GM13977 (cell line): ENCODE data around the gene PLSCR1.
A peak's percentile ranks its signal among the peaks of the same experiment; 100 is the strongest.

ENCODE experiments used
- DNase-seq: peaks from one replicate; pipeline ENCODE4 v3.0.0; 2012; ENCODE audit warnings: low spot score
- in situ Hi-C: fragments of 300-500 bp; cut with MboI; formaldehyde crosslinking; loops from one replicate; pipeline ENCODE4 v1.12.0; 2022; ENCODE audit warnings: low sequenced_read_pairs, low pct_unique_long_range_greater_than_20kb, mixed read lengths, inconsistent platforms; ENCODE audit not compliant: unreplicated experiment
- TF ChIP-seq, protein P1 (sequence below): IDR thresholded peaks from 2 replicates; pipeline ENCODE4 v1.5.1; 2012; ENCODE audit warnings: mild to moderate bottlenecking, control low read depth; ENCODE audit not compliant: insufficient read depth; ENCODE audit errors: extremely low read depth, missing control alignments

The PLSCR1 gene

DNA sequence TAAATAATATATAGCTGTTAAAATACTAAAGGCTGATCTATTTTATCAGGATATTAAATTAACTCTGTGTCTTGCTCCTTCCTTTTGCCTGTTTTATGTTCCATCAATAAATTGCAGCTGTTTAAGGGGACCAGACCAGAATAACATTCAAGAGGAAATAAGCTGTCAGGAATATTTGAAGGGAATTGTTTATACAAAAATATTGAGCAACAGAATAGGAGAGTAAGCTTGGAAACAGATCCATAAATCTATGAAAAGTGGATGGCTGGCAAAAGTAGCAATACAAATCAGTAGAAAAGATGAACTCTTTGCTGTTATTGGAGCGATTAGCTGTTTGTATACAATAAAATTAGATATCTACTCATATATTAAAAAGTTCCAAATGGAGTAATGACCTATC, 38.9 kb downstream of the PLSCR1 start:
- in situ Hi-C loops, result no loop called here
- DNase-seq, result no peak
- TF ChIP-seq, protein P1, sequence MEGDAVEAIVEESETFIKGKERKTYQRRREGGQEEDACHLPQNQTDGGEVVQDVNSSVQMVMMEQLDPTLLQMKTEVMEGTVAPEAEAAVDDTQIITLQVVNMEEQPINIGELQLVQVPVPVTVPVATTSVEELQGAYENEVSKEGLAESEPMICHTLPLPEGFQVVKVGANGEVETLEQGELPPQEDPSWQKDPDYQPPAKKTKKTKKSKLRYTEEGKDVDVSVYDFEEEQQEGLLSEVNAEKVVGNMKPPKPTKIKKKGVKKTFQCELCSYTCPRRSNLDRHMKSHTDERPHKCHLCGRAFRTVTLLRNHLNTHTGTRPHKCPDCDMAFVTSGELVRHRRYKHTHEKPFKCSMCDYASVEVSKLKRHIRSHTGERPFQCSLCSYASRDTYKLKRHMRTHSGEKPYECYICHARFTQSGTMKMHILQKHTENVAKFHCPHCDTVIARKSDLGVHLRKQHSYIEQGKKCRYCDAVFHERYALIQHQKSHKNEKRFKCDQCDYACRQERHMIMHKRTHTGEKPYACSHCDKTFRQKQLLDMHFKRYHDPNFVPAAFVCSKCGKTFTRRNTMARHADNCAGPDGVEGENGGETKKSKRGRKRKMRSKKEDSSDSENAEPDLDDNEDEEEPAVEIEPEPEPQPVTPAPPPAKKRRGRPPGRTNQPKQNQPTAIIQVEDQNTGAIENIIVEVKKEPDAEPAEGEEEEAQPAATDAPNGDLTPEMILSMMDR, result no peak

DNA sequence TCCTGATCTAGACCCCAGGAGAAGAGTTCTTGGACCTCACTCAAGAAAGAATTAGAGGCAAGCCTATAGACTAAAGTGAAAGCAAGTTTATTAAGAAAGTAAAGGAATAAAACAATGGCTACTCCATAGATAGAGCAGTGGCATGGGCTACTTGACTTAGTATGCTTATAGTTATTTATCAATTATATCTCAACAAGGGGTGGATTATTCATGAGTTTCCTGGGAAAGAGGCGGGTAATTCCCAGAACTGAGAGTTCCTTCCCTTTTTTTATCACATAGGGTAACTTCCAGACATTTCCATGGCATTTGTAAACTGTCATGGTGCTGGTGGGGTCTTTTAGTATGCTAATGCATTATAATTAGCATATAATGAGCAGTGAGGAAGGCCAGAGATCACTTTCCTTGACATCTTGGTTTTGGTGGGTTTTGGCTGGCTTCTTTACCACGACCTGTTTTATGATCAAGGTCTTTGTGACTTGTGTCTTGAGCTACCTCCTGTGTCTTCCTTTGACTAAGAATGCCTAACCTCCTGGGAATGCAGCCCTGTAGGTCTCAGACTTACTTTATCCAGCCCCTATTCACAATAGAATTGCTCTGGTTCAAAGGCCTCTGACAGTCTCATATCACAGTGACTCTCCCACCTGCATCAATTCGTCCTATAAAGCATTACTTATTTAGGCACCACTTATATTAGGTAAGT, 39.8 kb downstream of the PLSCR1 start:
- TF ChIP-seq, protein P1, result no peak
- in situ Hi-C loops, result no loop called here
- DNase-seq, result no peak

DNA sequence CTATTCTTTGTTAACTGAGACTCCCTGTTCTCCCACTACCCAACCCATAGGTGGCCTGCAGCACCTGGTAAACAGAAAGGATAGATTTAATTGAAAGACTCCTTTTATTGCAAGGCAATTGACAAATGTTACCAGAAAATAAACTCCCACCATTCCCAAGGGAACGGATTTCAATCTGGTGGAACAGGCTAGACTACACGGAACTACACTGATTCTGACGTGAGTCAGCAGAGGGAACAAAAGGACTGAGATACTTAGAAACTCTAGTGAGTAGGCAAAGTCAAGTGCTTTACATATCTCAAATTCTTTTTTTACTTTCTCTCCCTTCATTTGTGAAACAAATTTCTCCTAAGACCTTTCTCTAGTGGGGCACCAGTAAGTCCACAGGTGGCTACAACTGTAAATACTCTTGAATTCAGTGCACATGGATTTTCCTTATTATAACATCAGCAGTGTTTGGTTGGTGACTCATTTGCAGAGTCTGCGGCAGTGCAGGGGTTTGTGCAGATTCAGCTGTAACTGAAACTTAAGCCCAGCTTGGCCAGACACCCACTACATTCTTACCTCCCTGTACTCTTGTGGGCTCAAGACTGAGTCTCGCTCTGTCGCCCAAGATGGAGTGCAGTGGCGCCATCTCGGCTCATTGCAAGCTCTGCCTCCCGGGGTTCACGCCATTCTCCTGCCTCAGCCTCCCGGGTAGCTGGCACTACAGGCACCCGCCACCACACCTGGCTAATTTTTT, 40.8 kb downstream of the PLSCR1 start:
- in situ Hi-C loops, result no loop called here
- peak; percentile 45 for DNase-seq

GRCh38 chr3:146502887-146503460, 41.4 kb downstream of the PLSCR1 start:
- DNase-seq, result no peak
- in situ Hi-C loops, result no loop called here
- TF ChIP-seq, protein P1, result no peak

More for the DNA sequence above, 40.8 kb downstream of the PLSCR1 start:
- TF ChIP-seq, protein P1, result no peak

DNA sequence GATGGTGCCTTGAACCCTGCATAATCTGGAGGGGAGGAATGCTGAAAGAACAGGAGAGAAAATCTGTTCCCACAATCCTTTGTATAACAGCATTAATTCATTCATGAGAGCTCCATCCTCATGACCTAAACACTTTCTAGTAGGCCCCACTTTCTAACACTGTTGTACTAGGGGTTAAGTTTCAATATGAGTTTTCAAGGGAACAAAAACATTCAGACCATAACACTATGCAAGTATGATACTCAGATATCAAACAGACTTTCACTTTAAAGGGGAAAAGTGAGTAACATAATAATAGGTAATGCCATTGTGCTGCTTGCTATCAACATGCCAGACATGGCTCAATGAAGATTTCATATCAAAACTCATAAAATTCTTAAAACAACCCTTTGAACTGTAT, 42.7 kb downstream of the PLSCR1 start:
- no peak for DNase-seq
- TF ChIP-seq, protein P1, result no peak
- in situ Hi-C loops, result no loop called here

DNA sequence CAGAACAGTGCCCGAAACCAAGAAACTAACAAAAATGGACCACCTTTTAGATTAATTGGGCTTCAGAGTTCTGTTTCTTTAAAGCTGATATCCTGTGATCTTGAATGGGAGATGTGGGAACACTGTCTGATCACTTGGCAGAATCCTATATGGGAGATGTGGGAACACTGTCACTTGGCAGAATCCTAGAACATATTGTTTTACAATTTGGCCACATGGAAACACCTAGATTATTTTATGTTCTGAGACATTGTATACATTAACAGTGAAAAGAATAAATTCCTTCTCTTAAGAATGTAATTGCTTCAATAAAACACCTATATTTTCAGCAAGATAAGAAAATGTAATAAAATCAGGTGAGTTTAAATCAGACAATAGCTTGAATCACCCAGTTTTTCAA, 44.7 kb downstream of the PLSCR1 start:
- TF ChIP-seq, protein P1, result no peak
- no peak for DNase-seq
- in situ Hi-C loops, result no loop called here
